Activated CD8-positive, alpha-beta T cell treated with anti-CD3 and anti-CD28 coated beads for 36 hours (primary cell): ENCODE results near the gene PCBP2. TPM values are rescaled to one million over a fixed set of nuclear protein-coding genes. Genes with fewer than 3 reads are reported as not detected.
"Not testable (repeated sequence)": the region's sequence is repeated elsewhere in the genome, so short reads cannot be mapped to it uniquely, and the experiment has no call there.

ENCODE experiments used
- ATAC-seq: fragments of 200-7000 bp; cut with Tn5 transposase; one replicate; pipeline ENCODE4 v1.10.0; 2021; ENCODE audit warnings: mild to moderate bottlenecking, moderate library complexity
- CTCF ChIA-PET: fragments of 350-600 bp; sonication (Branson Sonifier 250); formaldehyde crosslinking; loops from one replicate; lab custom pipeline; 2021; ENCODE audit warnings: antibody characterized with exemption; lab: Charles Lee
- POLR2A ChIA-PET: fragments of 350-600 bp; sonication (Branson Sonifier 250); formaldehyde crosslinking; loops from one replicate; lab custom pipeline; 2021; ENCODE audit warnings: antibody characterized with exemption; lab: Charles Lee
- DNase-seq: peaks from one replicate; pipeline ENCODE4 v3.0.0-alpha.2; 2020
- H3K27ac Mint-ChIP-seq: one replicate; pipeline ENCODE4 v1.8.0; 2021; ENCODE audit warnings: mild to moderate bottlenecking, mixed read lengths
- H3K27me3 Mint-ChIP-seq: one replicate; pipeline ENCODE4 v1.8.0; 2021; ENCODE audit warnings: mixed read lengths
- H3K36me3 Mint-ChIP-seq: one replicate; pipeline ENCODE4 v1.8.0; 2021; ENCODE audit warnings: low read depth, mixed read lengths
- H3K4me1 Mint-ChIP-seq: one replicate; pipeline ENCODE4 v1.8.0; 2021; ENCODE audit warnings: low read depth, mixed read lengths
- H3K4me3 Mint-ChIP-seq: one replicate; pipeline ENCODE4 v1.8.0; 2021; ENCODE audit warnings: mild to moderate bottlenecking, moderate library complexity, mixed read lengths
- H3K9me3 Mint-ChIP-seq: one replicate; pipeline ENCODE4 v1.8.0; 2021; ENCODE audit warnings: mixed read lengths
- intact Hi-C: fragments of 100-400 bp; cut with micrococcal nuclease; formaldehyde crosslinking; loops from one replicate; pipeline ENCODE4 v1.10.0; 2022
- total RNA-seq, 2 experiments: library from RNA; stranded (reverse); gene quantifications; one replicate each; pipeline ENCODE4 v1.2.3, GENCODE V29; 2021
- TF ChIP-seq, protein P1 (sequence below): fragments of 200-600 bp; IDR thresholded peaks from one replicate; pipeline ENCODE4 v1.8.0; 2022; ENCODE audit warnings: antibody characterized with exemption, mild to moderate bottlenecking

Gene PCBP2
- total RNA-seq, 2 experiments from 2014 or later = 958 to 973 TPM

- ATAC-seq (no peak), DNase-seq (no peak)
- ChIA-PET CTCF (interaction anchor here (0.7 to 6.4 kb wide), 5 partner anchors 76 to 217 kb away, joined by 3 to 47 read pairs (median 4); no protein-coding TSS in a partner anchor), POLR2A (no interaction called here)
- Mint-ChIP-seq H3K9me3 (no peaks in the 10 kb centered on the region), H3K4me3 (no peak overlapping the region), H3K27me3 (no peaks in the 10 kb centered on the region), H3K36me3 (no peaks in the 10 kb centered on the region), H3K27ac (no peak overlapping the region), H3K4me1 (peaks cover 9% of the 10 kb centered on the region)
- TF ChIP-seq, protein P1, sequence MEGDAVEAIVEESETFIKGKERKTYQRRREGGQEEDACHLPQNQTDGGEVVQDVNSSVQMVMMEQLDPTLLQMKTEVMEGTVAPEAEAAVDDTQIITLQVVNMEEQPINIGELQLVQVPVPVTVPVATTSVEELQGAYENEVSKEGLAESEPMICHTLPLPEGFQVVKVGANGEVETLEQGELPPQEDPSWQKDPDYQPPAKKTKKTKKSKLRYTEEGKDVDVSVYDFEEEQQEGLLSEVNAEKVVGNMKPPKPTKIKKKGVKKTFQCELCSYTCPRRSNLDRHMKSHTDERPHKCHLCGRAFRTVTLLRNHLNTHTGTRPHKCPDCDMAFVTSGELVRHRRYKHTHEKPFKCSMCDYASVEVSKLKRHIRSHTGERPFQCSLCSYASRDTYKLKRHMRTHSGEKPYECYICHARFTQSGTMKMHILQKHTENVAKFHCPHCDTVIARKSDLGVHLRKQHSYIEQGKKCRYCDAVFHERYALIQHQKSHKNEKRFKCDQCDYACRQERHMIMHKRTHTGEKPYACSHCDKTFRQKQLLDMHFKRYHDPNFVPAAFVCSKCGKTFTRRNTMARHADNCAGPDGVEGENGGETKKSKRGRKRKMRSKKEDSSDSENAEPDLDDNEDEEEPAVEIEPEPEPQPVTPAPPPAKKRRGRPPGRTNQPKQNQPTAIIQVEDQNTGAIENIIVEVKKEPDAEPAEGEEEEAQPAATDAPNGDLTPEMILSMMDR = no peak
- intact Hi-C loops = no loop called here
Observed at GRCh38 chr12:53428741-53429140, 23.2 kb upstream of the PCBP2 start.

DNA sequence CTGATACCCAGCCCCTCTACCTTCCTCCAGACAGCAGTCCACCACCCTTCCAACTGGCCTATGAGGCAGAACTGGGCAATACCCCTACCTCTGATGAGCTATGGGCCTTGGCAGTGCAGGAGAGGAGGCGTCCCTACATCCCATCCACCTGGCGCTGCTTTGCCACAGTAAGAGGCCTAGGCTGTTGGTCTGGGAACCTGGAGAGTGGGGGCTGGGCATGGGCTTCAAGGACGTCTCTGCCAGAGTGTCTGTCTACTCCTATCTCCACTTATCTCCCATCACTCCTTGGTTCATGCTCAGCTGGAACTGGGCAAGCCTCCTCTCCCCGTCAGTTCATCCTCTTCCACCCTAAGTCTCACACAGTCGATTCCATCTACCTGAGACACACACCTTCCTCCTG is 21.8 kb upstream of the PCBP2 start:
- TF ChIP-seq, protein P1 = no peak
- peaks cover 9% of the 10 kb centered on the region for H3K4me1 Mint-ChIP-seq
- ChIA-PET POLR2A (interaction anchor here (0.7 kb wide), 1 partner anchor 34 kb away, joined by 4 read pairs; no protein-coding TSS in a partner anchor), CTCF (interaction anchor here (1.5 to 6.4 kb wide), 2 partner anchors 77 to 108 kb away, joined by 5 to 47 read pairs; partner anchors contain the start of gene AAAS)
- H3K36me3 Mint-ChIP-seq = no peaks in the 10 kb centered on the region
- no peak overlapping the region for H3K27ac Mint-ChIP-seq
- H3K4me3 Mint-ChIP-seq = no peak overlapping the region
- ATAC-seq (no peak), DNase-seq (no peak)
- no peaks in the 10 kb centered on the region for H3K9me3 Mint-ChIP-seq
- intact Hi-C loops = no loop called here
- no peaks in the 10 kb centered on the region for H3K27me3 Mint-ChIP-seq

DNA sequence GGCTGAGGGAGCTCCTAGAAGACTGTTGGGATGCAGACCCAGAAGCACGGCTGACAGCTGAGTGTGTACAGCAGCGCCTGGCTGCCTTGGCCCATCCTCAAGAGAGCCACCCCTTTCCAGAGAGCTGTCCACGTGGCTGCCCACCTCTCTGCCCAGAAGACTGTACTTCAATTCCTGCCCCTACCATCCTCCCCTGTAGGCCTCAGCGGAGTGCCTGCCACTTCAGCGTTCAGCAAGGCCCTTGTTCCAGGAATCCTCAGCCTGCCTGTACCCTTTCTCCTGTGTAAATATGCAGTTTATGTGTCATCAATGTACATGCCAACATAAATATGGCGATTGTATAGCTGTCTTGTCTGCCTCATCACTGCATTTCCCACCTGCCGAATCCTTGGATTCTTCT is 20.7 kb upstream of the PCBP2 start:
- H3K27ac Mint-ChIP-seq = no peak overlapping the region
- H3K9me3 Mint-ChIP-seq = no peaks in the 10 kb centered on the region
- H3K4me3 Mint-ChIP-seq = no peak overlapping the region
- TF ChIP-seq, protein P1 = no peak
- POLR2A ChIA-PET = interaction anchor here (0.6 kb wide), 1 partner anchor 10 kb away, joined by 3 read pairs; no protein-coding TSS in a partner anchor
- intact Hi-C loops = no loop called here
- DNase-seq = no peak
- CTCF ChIA-PET = interaction anchor here (0.9 to 6.4 kb wide), 4 partner anchors 10 to 86 kb away, joined by 3 to 47 read pairs (median 4); no protein-coding TSS in a partner anchor
- peaks cover 9% of the 10 kb centered on the region for H3K4me1 Mint-ChIP-seq
- no peak for ATAC-seq
- no peaks in the 10 kb centered on the region for H3K36me3 Mint-ChIP-seq
- H3K27me3 Mint-ChIP-seq = no peaks in the 10 kb centered on the region

DNA sequence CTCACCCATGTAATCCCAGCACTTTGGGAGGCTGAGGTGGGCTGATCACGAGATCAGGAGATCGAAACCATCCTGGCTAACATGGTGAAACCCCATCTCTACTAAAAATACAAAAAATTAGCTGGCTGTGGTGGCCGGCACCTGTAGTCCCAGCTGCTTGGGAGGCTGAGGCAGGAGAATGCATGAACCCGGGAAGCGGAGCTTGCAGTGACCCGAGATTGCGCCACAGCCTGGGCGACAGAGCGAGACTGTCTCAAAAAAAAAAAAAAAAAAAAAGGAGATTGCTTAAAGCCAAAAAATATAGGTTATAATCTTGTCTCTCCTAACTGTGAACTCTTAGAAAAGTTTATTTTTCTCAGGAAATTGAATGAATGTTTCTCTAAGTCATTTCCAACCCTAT is 16.6 kb upstream of the PCBP2 start:
- H3K4me1 Mint-ChIP-seq, intact Hi-C loops, CTCF ChIA-PET, POLR2A ChIA-PET, H3K9me3 Mint-ChIP-seq, H3K27ac Mint-ChIP-seq, H3K4me3 Mint-ChIP-seq, DNase-seq, H3K36me3 Mint-ChIP-seq, ATAC-seq, H3K27me3 Mint-ChIP-seq: not testable (repeated sequence)

DNA sequence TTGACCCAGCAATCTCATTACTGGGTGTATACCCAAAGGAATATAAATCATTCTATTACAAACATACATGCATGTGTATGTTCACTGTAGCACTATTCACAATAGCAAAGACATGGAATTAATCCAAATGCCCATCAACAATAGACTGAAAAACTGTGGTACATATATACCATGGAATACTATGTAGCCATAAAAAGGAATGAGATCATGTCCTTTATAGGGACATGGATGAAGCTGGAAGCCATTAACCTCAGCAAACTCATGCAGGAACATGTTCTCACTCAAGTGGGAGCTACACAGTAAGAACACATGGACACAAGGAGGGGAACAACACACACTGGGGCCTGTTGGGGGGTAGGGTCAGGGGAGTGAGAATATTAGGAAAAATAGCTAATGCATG is 12.3 kb upstream of the PCBP2 start:
- H3K9me3 Mint-ChIP-seq, intact Hi-C loops, H3K27ac Mint-ChIP-seq, DNase-seq, H3K27me3 Mint-ChIP-seq, ATAC-seq: not testable (repeated sequence)
- Mint-ChIP-seq H3K36me3 (peaks cover 17% of the 10 kb centered on the region), H3K4me1 (peaks cover 22% of the 10 kb centered on the region), H3K4me3 (peak overlapping the region; percentile 24)
- CTCF ChIA-PET = interaction anchor here (1.4 to 2.5 kb wide), 2 partner anchors 87 to 94 kb away, joined by 4 to 9 read pairs; no protein-coding TSS in a partner anchor
- POLR2A ChIA-PET = interaction anchor here (1.2 to 1.5 kb wide), 3 partner anchors 14 to 39 kb away, joined by 3 to 5 read pairs (median 4); no protein-coding TSS in a partner anchor
